Loucy (cell line): Measurements from ENCODE around the gene MAN1C1.

Source experiments
- H2AFZ ChIP-seq: fragments of 200-600 bp; sonication (generic); 2 replicates; pipeline ENCODE4 v1.6.0; 2016; ENCODE audit warnings: antibody characterized with exemption, mild to moderate bottlenecking, low read length, moderate library complexity
- H3F3A ChIP-seq: fragments of 200-600 bp; 2 replicates; pipeline ENCODE4 v1.6.0; 2016; ENCODE audit warnings: antibody characterized with exemption, low read depth, mild to moderate bottlenecking
- H3K27me3 ChIP-seq: fragments of 200-600 bp; sonication (generic); 2 replicates; pipeline ENCODE4 v1.6.1; 2014; ENCODE audit warnings: low read length, mild to moderate bottlenecking; ENCODE audit not compliant: insufficient read depth, poor library complexity, severe bottlenecking
- H3K36me3 ChIP-seq: fragments of 200-600 bp; sonication (generic); 2 replicates; pipeline ENCODE4 v1.6.1; 2016; ENCODE audit warnings: low read length; ENCODE audit not compliant: insufficient read depth
- H3K4me1 ChIP-seq: fragments of 200-600 bp; sonication (generic); 2 replicates; pipeline ENCODE4 v1.5.1; 2014; ENCODE audit warnings: low read length, mild to moderate bottlenecking; ENCODE audit not compliant: insufficient read depth, poor library complexity, severe bottlenecking
- H3K4me2 ChIP-seq: fragments of 200-600 bp; sonication (generic); 2 replicates; pipeline ENCODE4 v1.6.0; 2014; ENCODE audit warnings: antibody characterized with exemption, low read length, low read depth, mild to moderate bottlenecking; ENCODE audit not compliant: poor library complexity, severe bottlenecking
- H3K4me3 ChIP-seq: fragments of 200-600 bp; sonication (generic); 2 replicates; pipeline ENCODE4 v1.5.1; 2014; ENCODE audit warnings: low read length, mild to moderate bottlenecking, mixed read lengths; ENCODE audit not compliant: poor library complexity, severe bottlenecking
- H3K79me2 ChIP-seq: fragments of 200-600 bp; sonication (generic); 2 replicates; pipeline ENCODE4 v1.6.1; 2014; ENCODE audit warnings: low read length; ENCODE audit not compliant: insufficient read depth
- H3K9ac ChIP-seq: fragments of 200-600 bp; sonication (generic); 2 replicates; pipeline ENCODE4 v1.6.0; 2014; ENCODE audit warnings: mild to moderate bottlenecking, low read depth, low read length, moderate library complexity; ENCODE audit not compliant: poor library complexity, severe bottlenecking
- H3K9me2 ChIP-seq: fragments of 200-600 bp; sonication (generic); replicated peaks from 2 replicates; pipeline ENCODE4 v1.6.1; 2016; ENCODE audit warnings: low read depth, low read length, mixed read lengths
- H3K9me3 ChIP-seq: fragments of 200-600 bp; sonication (generic); 2 replicates; pipeline ENCODE4 v1.6.1; 2014; ENCODE audit warnings: mild to moderate bottlenecking, antibody characterized with exemption, low read length, low read depth; ENCODE audit not compliant: insufficient read depth
- H4K20me1 ChIP-seq: fragments of 200-600 bp; sonication (generic); 2 replicates; pipeline ENCODE4 v1.6.0; 2014; ENCODE audit warnings: antibody characterized with exemption, low read length, mild to moderate bottlenecking; ENCODE audit not compliant: insufficient read depth, poor library complexity, severe bottlenecking
- EZH2phosphoT487 ChIP-seq: fragments of 200-600 bp; IDR thresholded peaks from 2 replicates; pipeline ENCODE4 v1.6.1; 2018; ENCODE audit warnings: antibody characterized with exemption, mild to moderate bottlenecking, moderate library complexity, borderline replicate concordance
- TF ChIP-seq, protein P1 (sequence below): fragments of 200-600 bp; sonication (generic); conservative IDR thresholded peaks from 2 replicates; pipeline ENCODE4 v1.5.1; 2014; ENCODE audit warnings: mild to moderate bottlenecking, antibody characterized with exemption, low read length

Gene MAN1C1

DNA sequence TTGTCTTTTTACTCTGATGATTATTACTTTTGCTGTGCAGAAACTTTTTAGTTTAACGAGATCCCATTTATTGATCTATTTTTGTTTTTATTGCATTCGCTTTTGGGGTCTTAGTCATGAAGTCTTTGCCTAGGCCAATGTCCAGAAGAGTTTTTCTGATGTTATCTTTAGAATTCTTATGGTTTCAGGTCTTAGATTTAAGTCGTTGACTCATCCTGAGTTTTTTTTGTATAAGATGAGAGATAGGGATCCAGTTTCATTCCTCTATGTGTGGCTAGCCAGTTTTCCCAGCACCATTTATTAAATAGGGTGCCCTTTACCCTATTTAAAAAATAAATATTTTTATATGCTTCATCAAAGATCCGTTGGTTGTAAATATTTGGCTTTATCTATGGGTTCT is 13.2 kb downstream of the MAN1C1 start:
- Histone ChIP-seq H3F3A (no peaks in the 10 kb centered on the region), H3K4me2 (no peak overlapping the region), H3K9ac (no peak overlapping the region)

DNA sequence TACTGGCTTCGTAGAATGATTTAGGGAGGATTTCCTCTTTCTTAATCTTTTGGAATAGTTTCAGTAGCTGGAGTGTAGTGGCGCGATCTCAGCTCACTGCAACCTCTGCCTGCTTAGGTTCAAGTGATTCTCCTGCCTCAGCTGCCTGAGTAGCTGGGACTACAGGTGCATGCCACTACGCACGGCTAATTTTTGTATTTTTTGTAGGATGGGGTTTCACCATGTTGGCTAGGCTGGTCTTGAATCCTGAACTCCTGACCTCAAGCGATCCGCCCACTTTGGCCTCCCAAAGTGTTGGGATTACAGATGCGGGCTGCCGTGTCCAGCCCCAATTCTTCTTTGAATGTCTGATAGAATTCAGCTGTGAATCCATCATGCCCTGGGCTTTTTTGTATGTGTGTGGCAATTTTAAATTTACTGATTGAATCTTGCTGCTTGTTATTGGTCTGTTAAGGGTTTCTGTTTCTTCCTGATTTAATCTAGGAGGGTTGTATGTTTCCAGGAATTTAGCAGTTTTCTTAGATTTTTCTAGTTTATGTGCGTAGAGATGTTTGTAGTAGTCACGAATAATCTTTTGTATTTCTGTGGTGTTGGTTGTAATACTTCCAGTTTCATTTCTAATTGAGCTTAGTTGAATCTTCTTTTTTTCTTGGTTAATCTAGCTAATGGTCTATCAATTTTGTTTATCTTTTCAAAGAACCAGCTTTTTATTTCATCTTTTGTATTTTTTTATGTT is 15.3 kb downstream of the MAN1C1 start:
- H3K9me3 ChIP-seq: peaks cover 8% of the 10 kb centered on the region; the same call in 1 of the 2 replicates
- peaks cover 40% of the 10 kb centered on the region for H3K27me3 ChIP-seq
- no peak overlapping the region for H2AFZ ChIP-seq
- no peaks in the 10 kb centered on the region for H3K9me2 ChIP-seq
- no peak overlapping the region for H3K4me3 ChIP-seq
- no peaks in the 10 kb centered on the region for H3K36me3 ChIP-seq
- no peaks in the 10 kb centered on the region for H3F3A ChIP-seq
- no peaks in the 10 kb centered on the region for H3K4me1 ChIP-seq
- H3K79me2 ChIP-seq: no peaks in the 10 kb centered on the region
- no peak overlapping the region for H3K9ac ChIP-seq
- TF ChIP-seq EZH2phosphoT487: no peak
- TF ChIP-seq, protein P1, sequence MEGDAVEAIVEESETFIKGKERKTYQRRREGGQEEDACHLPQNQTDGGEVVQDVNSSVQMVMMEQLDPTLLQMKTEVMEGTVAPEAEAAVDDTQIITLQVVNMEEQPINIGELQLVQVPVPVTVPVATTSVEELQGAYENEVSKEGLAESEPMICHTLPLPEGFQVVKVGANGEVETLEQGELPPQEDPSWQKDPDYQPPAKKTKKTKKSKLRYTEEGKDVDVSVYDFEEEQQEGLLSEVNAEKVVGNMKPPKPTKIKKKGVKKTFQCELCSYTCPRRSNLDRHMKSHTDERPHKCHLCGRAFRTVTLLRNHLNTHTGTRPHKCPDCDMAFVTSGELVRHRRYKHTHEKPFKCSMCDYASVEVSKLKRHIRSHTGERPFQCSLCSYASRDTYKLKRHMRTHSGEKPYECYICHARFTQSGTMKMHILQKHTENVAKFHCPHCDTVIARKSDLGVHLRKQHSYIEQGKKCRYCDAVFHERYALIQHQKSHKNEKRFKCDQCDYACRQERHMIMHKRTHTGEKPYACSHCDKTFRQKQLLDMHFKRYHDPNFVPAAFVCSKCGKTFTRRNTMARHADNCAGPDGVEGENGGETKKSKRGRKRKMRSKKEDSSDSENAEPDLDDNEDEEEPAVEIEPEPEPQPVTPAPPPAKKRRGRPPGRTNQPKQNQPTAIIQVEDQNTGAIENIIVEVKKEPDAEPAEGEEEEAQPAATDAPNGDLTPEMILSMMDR: no peak
- H3K4me2 ChIP-seq: no peak overlapping the region
- H4K20me1 ChIP-seq: no peaks in the 10 kb centered on the region

More for the DNA sequence above, 13.2 kb downstream of the MAN1C1 start:
- no peaks in the 10 kb centered on the region for H3K79me2 ChIP-seq
- TF ChIP-seq, protein P1: no peak
- no peak for TF ChIP-seq EZH2phosphoT487
- no peak overlapping the region for H2AFZ ChIP-seq
- H3K9me2 ChIP-seq: no peaks in the 10 kb centered on the region
- H3K27me3 ChIP-seq: peaks cover 47% of the 10 kb centered on the region
- no peaks in the 10 kb centered on the region for H3K4me1 ChIP-seq
- H3K9me3 ChIP-seq: 0 out of 2 replicates have a peak, but pooled peaks cover under 1% of the 10 kb centered on the region
- no peaks in the 10 kb centered on the region for H4K20me1 ChIP-seq
- no peaks in the 10 kb centered on the region for H3K36me3 ChIP-seq
- H3K4me3 ChIP-seq: no peak overlapping the region

DNA sequence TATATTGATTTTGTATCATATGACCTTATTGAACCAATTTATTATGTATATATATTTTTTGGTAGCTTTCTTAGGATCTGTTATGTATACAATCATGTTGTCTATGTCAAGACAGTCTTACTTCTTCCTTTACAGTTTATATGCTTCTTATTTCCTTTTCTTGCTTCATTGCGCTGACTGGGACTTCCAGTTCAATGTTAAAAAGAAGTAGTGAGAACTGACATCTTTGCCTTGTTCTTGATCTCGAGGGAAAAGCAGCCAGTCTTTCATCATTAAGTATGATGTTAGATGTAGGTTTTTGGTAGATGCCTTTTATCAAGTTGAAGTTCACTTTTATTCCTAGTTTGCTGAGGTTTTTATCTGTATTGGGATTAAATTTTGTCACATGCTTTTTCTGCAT is 17.5 kb downstream of the MAN1C1 start:
- no peaks in the 10 kb centered on the region for H3K79me2 ChIP-seq
- H3K4me2 ChIP-seq: no peak overlapping the region
- H2AFZ ChIP-seq: no peak overlapping the region
- H3K36me3 ChIP-seq: no peaks in the 10 kb centered on the region
- H4K20me1 ChIP-seq: no peaks in the 10 kb centered on the region
- H3K4me3 ChIP-seq: no peak overlapping the region
- H3K27me3 ChIP-seq: peaks cover 61% of the 10 kb centered on the region
- no peaks in the 10 kb centered on the region for H3K9me2 ChIP-seq
- H3K4me1 ChIP-seq: no peaks in the 10 kb centered on the region
- TF ChIP-seq, protein P1: no peak
- TF ChIP-seq EZH2phosphoT487: no peak
- H3F3A ChIP-seq: no peaks in the 10 kb centered on the region
- peaks cover 11% of the 10 kb centered on the region; the same call in 1 of the 2 replicates for H3K9me3 ChIP-seq
- no peak overlapping the region for H3K9ac ChIP-seq
